MM.1S (cell line): Measurements from ENCODE around the gene SNCA.

ENCODE experiments used
- EZH2 ChIP-seq: fragments of 300-600 bp; sonication (generic); optimal IDR thresholded peaks from 2 replicates; pipeline ENCODE3; 2017; ENCODE audit warnings: low read depth, mild to moderate bottlenecking, antibody characterized with exemption, low read length, mixed read lengths
- EZH2phosphoT487 ChIP-seq: fragments of 300-600 bp; sonication (generic); IDR thresholded peaks from 2 replicates; pipeline ENCODE4 v1.6.1; 2018; ENCODE audit warnings: antibody characterized with exemption, low read length
- TF ChIP-seq, protein P1 (sequence below): fragments of 300-600 bp; sonication (generic); IDR thresholded peaks from 2 replicates; pipeline ENCODE4 v1.5.1; 2016; ENCODE audit warnings: antibody characterized with exemption, low read length, mixed read lengths

GRCh38 chr4:89805297-89805696, 31.7 kb downstream of the SNCA start:
- TF ChIP-seq, protein P1, sequence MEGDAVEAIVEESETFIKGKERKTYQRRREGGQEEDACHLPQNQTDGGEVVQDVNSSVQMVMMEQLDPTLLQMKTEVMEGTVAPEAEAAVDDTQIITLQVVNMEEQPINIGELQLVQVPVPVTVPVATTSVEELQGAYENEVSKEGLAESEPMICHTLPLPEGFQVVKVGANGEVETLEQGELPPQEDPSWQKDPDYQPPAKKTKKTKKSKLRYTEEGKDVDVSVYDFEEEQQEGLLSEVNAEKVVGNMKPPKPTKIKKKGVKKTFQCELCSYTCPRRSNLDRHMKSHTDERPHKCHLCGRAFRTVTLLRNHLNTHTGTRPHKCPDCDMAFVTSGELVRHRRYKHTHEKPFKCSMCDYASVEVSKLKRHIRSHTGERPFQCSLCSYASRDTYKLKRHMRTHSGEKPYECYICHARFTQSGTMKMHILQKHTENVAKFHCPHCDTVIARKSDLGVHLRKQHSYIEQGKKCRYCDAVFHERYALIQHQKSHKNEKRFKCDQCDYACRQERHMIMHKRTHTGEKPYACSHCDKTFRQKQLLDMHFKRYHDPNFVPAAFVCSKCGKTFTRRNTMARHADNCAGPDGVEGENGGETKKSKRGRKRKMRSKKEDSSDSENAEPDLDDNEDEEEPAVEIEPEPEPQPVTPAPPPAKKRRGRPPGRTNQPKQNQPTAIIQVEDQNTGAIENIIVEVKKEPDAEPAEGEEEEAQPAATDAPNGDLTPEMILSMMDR = no peak
- TF ChIP-seq EZH2phosphoT487 (no peak), EZH2 (no peak)
